ENCODE data around the gene PHF19. TPM values are rescaled to one million over a fixed set of nuclear protein-coding genes. Genes with fewer than 3 reads are reported as not detected.

PHF19 gene
- total and polyA plus RNA-seq, 2 of the 8 experiments (the other 6 are each of a cell fraction or from before 2014, with no cell fraction given), result 28.2 to 31.8 TPM

DNA sequence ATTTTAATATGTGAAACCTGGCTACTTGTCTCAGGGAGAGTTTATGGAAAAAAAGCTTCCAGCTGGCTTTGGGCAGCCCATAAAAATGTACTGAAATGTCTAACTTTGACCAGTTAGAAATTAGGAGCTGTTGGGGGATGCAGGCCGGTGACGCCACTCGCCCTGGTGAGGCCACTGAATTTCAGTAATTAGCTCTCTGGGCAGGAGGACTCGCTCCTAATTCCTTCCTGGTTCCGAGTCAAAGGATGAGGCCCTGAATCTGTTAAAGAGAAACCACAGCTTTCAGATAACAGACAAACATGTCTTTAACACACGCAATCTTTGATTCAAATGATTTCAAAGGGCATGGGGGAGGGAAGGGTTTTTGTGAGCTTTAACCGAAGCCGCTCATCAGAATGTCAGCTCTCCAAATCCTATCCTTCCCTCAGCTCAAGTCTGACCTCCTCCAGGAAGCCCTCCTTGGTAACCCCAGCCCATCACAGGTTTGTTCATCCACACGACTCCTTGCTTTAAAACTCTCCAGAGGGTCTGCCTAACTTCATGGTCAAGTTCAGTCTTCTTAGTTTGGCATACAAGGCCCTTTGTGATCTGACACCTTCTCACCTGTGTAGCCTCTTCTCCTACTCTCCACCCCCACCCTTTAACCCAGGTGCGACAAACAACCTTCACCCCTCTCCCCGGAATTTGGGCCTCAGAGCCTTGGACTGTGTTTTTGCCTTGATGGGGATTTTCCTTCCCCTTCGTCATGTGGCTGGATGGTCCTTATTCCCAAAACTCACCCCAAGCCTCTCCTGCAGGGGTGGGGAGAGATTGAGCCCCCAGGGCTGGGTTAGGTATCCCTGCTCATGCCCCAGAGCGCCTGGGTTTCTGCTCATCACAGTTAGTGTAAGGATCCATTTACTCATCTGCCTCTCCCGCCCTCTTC, 13.6 kb upstream of the PHF19 start (continued):
- TF ChIP-seq CHD7 (IDR thresholded peaks at IDR 0.05; ENCODE audit: insufficient replicate concordance, low read length) (no peak), ASH2L (IDR thresholded peaks at IDR 0.05; ENCODE audit: low read length) (no peak), CEBPB (IDR thresholded peaks at IDR 0.05; ENCODE audit: low read depth, low read length) (no peak), ATF3 (IDR thresholded peaks at IDR 0.05; ENCODE audit: insufficient read depth, low read depth, low read length) (no peak), USF2 (IDR thresholded peaks at IDR 0.05; ENCODE audit: low read length) (no peak), JUN (IDR thresholded peaks at IDR 0.05; ENCODE audit: low read depth, low read length) (no peak), MAFK (IDR thresholded peaks at IDR 0.05; ENCODE audit: low read depth, low read length) (no peak), TAF7 (optimal IDR thresholded peaks at IDR 0.05; ENCODE audit: borderline replicate concordance, low read depth, low read length) (no peak)
